Astrocyte of the cerebellum (primary cell): ENCODE measurements around the gene IFIH1.

Experiments
- DNase-seq: peaks from one replicate; pipeline ENCODE4 v3.0.0-alpha.2; 2011; ENCODE audit warnings: low read depth
- H3K4me3 ChIP-seq: 2 replicates; pipeline ENCODE4 v1.5.1; 2011; ENCODE audit warnings: mild to moderate bottlenecking, low read depth, low read length, moderate library complexity
- in situ Hi-C: cut with HindIII; loops from 2 replicates; pipeline ENCODE4 v1.10.0; 2017; ENCODE audit warnings: low sequenced_read_pairs
- TF ChIP-seq, protein P1 (sequence below): IDR thresholded peaks from 2 replicates; pipeline ENCODE4 v1.5.1; 2012; ENCODE audit warnings: low read length, low read depth, moderate library complexity, mild to moderate bottlenecking; ENCODE audit errors: missing control alignments

IFIH1 gene

GRCh38 chr2:162256591-162256991 is 61.9 kb downstream of the IFIH1 start:
- DNase-seq = no peak
- TF ChIP-seq, protein P1, sequence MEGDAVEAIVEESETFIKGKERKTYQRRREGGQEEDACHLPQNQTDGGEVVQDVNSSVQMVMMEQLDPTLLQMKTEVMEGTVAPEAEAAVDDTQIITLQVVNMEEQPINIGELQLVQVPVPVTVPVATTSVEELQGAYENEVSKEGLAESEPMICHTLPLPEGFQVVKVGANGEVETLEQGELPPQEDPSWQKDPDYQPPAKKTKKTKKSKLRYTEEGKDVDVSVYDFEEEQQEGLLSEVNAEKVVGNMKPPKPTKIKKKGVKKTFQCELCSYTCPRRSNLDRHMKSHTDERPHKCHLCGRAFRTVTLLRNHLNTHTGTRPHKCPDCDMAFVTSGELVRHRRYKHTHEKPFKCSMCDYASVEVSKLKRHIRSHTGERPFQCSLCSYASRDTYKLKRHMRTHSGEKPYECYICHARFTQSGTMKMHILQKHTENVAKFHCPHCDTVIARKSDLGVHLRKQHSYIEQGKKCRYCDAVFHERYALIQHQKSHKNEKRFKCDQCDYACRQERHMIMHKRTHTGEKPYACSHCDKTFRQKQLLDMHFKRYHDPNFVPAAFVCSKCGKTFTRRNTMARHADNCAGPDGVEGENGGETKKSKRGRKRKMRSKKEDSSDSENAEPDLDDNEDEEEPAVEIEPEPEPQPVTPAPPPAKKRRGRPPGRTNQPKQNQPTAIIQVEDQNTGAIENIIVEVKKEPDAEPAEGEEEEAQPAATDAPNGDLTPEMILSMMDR = no peak
- H3K4me3 ChIP-seq = no peak overlapping the region
- in situ Hi-C loops = no loop called here

DNA sequence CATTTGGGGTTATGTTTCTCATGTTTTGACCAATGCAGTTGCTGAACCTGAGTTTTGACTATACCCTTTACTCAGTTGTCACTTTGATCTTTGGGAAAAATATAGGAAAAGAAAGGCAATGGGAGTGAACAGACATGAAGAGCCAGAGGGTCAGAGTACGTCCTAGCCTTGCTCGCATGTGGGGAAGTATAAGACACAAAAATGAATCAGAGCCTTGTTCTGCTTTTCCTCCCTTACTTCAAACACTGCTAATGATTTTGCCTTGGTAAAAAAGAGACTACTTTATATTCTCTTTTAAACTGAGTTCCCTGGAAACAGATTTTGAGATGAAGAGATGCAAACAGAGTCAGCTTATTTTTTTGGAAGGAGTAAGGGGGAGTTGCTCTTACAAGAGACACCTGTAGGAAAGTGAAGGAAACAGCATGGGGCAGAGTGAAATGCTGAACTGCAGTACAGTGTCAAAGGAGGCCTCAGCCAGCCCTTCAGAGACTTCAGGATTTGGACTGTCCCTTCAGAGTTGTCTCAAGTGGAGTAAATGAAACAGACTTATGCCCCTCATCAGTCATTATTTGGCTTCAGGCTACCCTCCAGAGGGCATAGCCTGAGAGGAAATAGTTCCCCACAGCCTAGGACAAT is 64.1 kb downstream of the IFIH1 start:
- TF ChIP-seq, protein P1 = no peak
- H3K4me3 ChIP-seq = no peak overlapping the region
- no peak for DNase-seq
- in situ Hi-C loops = no loop called here

GRCh38 chr2:162253435-162253834 is 65.0 kb downstream of the IFIH1 start:
- in situ Hi-C loops = no loop called here
- DNase-seq = no peak
- H3K4me3 ChIP-seq = no peak overlapping the region
- TF ChIP-seq, protein P1 = no peak

DNA sequence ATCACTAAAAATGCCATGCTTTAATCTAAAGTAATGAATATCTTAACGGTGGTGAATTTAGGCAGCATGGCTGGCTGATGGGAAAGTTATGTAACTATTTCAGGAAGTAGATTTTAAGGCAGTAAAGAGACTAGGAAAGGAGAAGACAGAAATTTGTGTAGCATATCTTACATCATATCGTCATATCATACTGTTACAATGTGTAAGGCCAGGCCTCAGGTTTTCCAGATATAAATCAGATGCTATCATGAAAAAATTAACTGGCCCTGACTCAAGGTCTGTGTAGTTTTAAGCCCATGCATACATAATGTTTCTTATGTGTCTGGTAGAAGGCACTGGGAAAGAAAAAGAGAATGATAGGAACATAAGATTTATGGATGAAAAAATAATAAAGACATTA is 66.3 kb downstream of the IFIH1 start:
- TF ChIP-seq, protein P1 = no peak
- in situ Hi-C loops = no loop called here
- H3K4me3 ChIP-seq = no peak overlapping the region
- no peak for DNase-seq

DNA sequence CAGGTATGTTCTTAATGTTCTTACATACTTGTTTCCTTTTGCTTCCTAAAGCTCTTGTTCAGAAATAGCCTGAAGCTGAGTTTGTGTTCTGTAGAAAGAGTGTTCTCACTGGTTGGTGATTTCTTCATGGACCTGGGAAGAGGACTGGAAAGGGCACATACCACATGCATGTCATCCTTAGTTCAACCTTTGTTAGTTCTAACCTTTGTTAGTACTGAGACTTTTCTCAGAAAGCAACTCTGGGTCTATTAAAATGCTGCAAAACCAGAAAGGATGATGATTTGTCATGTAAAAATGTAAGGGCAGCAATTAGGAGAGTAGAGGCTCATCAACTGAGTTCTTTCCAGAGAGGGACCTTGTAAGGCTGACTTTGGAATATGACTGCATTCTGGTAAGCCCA is 72.7 kb downstream of the IFIH1 start:
- no peak for DNase-seq
- in situ Hi-C loops = no loop called here
- TF ChIP-seq, protein P1 = no peak
- no peak overlapping the region for H3K4me3 ChIP-seq

DNA sequence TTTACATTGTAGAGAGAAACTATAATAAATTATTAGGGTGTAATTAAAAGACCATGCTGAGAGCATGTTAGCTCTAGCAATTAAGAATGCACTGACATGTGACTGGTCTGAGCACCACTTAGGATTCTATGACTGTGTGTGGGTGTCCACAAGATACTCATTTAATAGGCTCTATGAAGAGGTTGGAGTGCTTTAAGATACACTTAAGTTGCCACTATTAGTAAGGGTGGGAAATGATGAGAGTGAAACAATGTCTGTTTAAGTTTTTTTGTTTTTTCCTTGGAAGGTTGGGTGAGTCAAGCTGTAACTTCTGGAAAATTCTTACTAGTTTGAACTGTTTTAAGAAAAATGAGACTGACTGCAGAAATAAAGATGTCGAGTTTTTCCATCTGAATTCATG is 73.4 kb downstream of the IFIH1 start:
- no peak overlapping the region for H3K4me3 ChIP-seq
- no peak for DNase-seq
- in situ Hi-C loops = no loop called here
- TF ChIP-seq, protein P1 = no peak
